H9 (cell line): Measurements from ENCODE around the gene SYNE3. TPM values are rescaled to one million over a fixed set of nuclear protein-coding genes. Genes with fewer than 3 reads are reported as not detected.

ENCODE experiments used
- DNase-seq: peaks from one replicate; pipeline ENCODE4 v3.0.0-alpha.2; 2017
- H2AFZ ChIP-seq: one replicate; pipeline ENCODE4 v1.6.1; 2013; ENCODE audit warnings: mild to moderate bottlenecking, low read length, control low read depth, moderate library complexity
- H2AK5ac ChIP-seq: 2 replicates; pipeline ENCODE4 v1.6.1; 2013; ENCODE audit warnings: low read length, control low read depth, mixed read lengths; ENCODE audit not compliant: insufficient read length
- H2BK120ac ChIP-seq: one replicate; pipeline ENCODE4 v1.6.1; 2013; ENCODE audit warnings: low read depth, mild to moderate bottlenecking, low read length, control low read depth, inconsistent platforms; ENCODE audit not compliant: poor library complexity, severe bottlenecking
- H2BK12ac ChIP-seq: 2 replicates; pipeline ENCODE4 v1.6.1; 2013; ENCODE audit warnings: low read length, control low read depth, mixed read lengths, low read depth; ENCODE audit not compliant: insufficient read length
- H2BK15ac ChIP-seq: 2 replicates; pipeline ENCODE4 v1.6.1; 2013; ENCODE audit warnings: low read depth, low read length, control low read depth
- H2BK20ac ChIP-seq: one replicate; pipeline ENCODE4 v1.6.1; 2013; ENCODE audit warnings: low read depth, mild to moderate bottlenecking, low read length, control low read depth, inconsistent platforms; ENCODE audit not compliant: poor library complexity, severe bottlenecking
- H2BK5ac ChIP-seq: 2 replicates; pipeline ENCODE4 v1.6.1; 2013; ENCODE audit warnings: low read length, control low read depth, mixed read lengths; ENCODE audit not compliant: insufficient read length
- H3K14ac ChIP-seq: 2 replicates; pipeline ENCODE4 v1.6.1; 2013; ENCODE audit warnings: low read length, control low read depth; ENCODE audit not compliant: insufficient read depth
- H3K18ac ChIP-seq: 2 replicates; pipeline ENCODE4 v1.6.1; 2013; ENCODE audit warnings: low read depth, mild to moderate bottlenecking, mixed read lengths, low read length, control low read depth; ENCODE audit not compliant: insufficient read length
- H3K23ac ChIP-seq: 2 replicates; pipeline ENCODE4 v1.6.1; 2013; ENCODE audit warnings: low read length, control low read depth, mixed read lengths, low read depth; ENCODE audit not compliant: insufficient read length
- H3K23me2 ChIP-seq: 2 replicates; pipeline ENCODE4 v1.6.1; 2013; ENCODE audit warnings: low read depth, mild to moderate bottlenecking, mixed read lengths, low read length, control low read depth; ENCODE audit not compliant: insufficient read length, poor library complexity, severe bottlenecking
- H3K27ac ChIP-seq: 2 replicates; pipeline ENCODE4 v1.5.1; 2013; ENCODE audit warnings: low read length, control low read depth, mixed read lengths, low read depth; ENCODE audit not compliant: insufficient read length
- H3K27me3 ChIP-seq: 2 replicates; pipeline ENCODE4 v1.6.1; 2013; ENCODE audit warnings: low read length, control low read depth, inconsistent platforms; ENCODE audit not compliant: insufficient read depth
- H3K4ac ChIP-seq: 2 replicates; pipeline ENCODE4 v1.6.1; 2013; ENCODE audit warnings: low read depth, mild to moderate bottlenecking, control low read depth, inconsistent platforms, low read length, moderate library complexity
- H3K4me1 ChIP-seq: 2 replicates; pipeline ENCODE4 v1.6.1; 2013; ENCODE audit warnings: low read length, control low read depth, inconsistent platforms; ENCODE audit not compliant: insufficient read depth
- H3K4me2 ChIP-seq: 2 replicates; pipeline ENCODE4 v1.6.1; 2013; ENCODE audit warnings: low read length, control low read depth, mixed read lengths; ENCODE audit not compliant: insufficient read length, insufficient read depth
- H3K56ac ChIP-seq: 2 replicates; pipeline ENCODE4 v1.6.1; 2013; ENCODE audit warnings: low read depth, mild to moderate bottlenecking, mixed read lengths, low read length, control low read depth; ENCODE audit not compliant: insufficient read length
- H3K79me1 ChIP-seq: 2 replicates; pipeline ENCODE4 v1.6.1; 2013; ENCODE audit warnings: low read depth, mild to moderate bottlenecking, moderate library complexity, low read length, control low read depth, inconsistent platforms; ENCODE audit not compliant: insufficient read depth, poor library complexity, severe bottlenecking
- H3K79me2 ChIP-seq: 2 replicates; pipeline ENCODE4 v1.6.1; 2013; ENCODE audit warnings: low read length, control low read depth, inconsistent platforms; ENCODE audit not compliant: insufficient read depth
- H3K9ac ChIP-seq: 2 replicates; pipeline ENCODE4 v1.6.1; 2013; ENCODE audit warnings: low read length, control low read depth, mixed read lengths; ENCODE audit not compliant: insufficient read length; ENCODE audit errors: extremely low read depth
- H3K9me3 ChIP-seq: one replicate; pipeline ENCODE4 v1.6.1; 2013; ENCODE audit warnings: low read depth, low read length, inconsistent platforms; ENCODE audit not compliant: control insufficient read depth
- H3T11ph ChIP-seq: one replicate; pipeline ENCODE4 v1.6.1; 2013; ENCODE audit warnings: mild to moderate bottlenecking, low read length, control low read depth, inconsistent platforms
- H4K20me1 ChIP-seq: one replicate; pipeline ENCODE4 v1.6.1; 2013; ENCODE audit not compliant: control insufficient read depth, insufficient read length, insufficient read depth
- H4K5ac ChIP-seq: 2 replicates; pipeline ENCODE4 v1.6.1; 2013; ENCODE audit warnings: low read depth, mild to moderate bottlenecking, mixed read lengths, low read length, control low read depth; ENCODE audit not compliant: insufficient read length
- H4K8ac ChIP-seq: replicated peaks from 2 replicates; pipeline ENCODE4 v1.6.1; 2013; ENCODE audit warnings: low read length, control low read depth, mixed read lengths, low read depth; ENCODE audit not compliant: insufficient read length
- H4K91ac ChIP-seq: 2 replicates; pipeline ENCODE4 v1.6.1; 2013; ENCODE audit warnings: low read depth, mild to moderate bottlenecking, moderate library complexity, mixed read lengths, low read length, control low read depth; ENCODE audit not compliant: insufficient read length
- H3K27ac Mint-ChIP-seq, 3 experiments: 2 replicates in 2 of 3; 3 replicates in 1 of 3; pipeline ENCODE4 v1.8.0; 2020 to 2021; ENCODE audit warnings: mixed read lengths in 3 of 3, mild to moderate bottlenecking in 1 of 3, moderate library complexity in 1 of 3
- H3K27me3 Mint-ChIP-seq: 2 replicates; pipeline ENCODE4 v1.8.0; 2021; ENCODE audit warnings: low read depth, mild to moderate bottlenecking, moderate library complexity, mixed read lengths
- H3K36me3 Mint-ChIP-seq, 3 experiments: 2 replicates in 2 of 3; 3 replicates in 1 of 3; pipeline ENCODE4 v1.8.0; 2020 to 2021; ENCODE audit warnings: low read depth in 3 of 3, mixed read lengths in 3 of 3; ENCODE audit not compliant: insufficient read depth in 1 of 3
- H3K4me1 Mint-ChIP-seq, 2 experiments: 2 replicates each; pipeline ENCODE4 v1.8.0; 2020; ENCODE audit warnings: mixed read lengths in 2 of 2
- H3K4me3 Mint-ChIP-seq, 2 experiments: 2 replicates in 1 of 2; 3 replicates in 1 of 2; pipeline ENCODE4 v1.8.0; 2020 to 2021; ENCODE audit warnings: mild to moderate bottlenecking in 2 of 2, mixed read lengths in 2 of 2, moderate library complexity in 1 of 2
- H3K9me3 Mint-ChIP-seq, 2 experiments: 2 replicates in 1 of 2; 3 replicates in 1 of 2; pipeline ENCODE4 v1.8.0; 2020; ENCODE audit warnings: mild to moderate bottlenecking in 2 of 2, mixed read lengths in 2 of 2, moderate library complexity in 1 of 2
- CTCF ChIP-seq: fragments of 200-600 bp; sonication (generic); conservative IDR thresholded peaks from 3 replicates; pipeline ENCODE4 v1.8.0; 2021; ENCODE audit warnings: antibody characterized with exemption, mild to moderate bottlenecking
- WGBS: extraction: QIAGEN DNeasy Blood & Tissue Kit; methylation state at CpG from one replicate; pipeline ENCODE4 v1.1.7; 2013; ENCODE audit warnings: missing lambda C conversion rate, low lambda C conversion rate, mixed read lengths; ENCODE audit not compliant: insufficient read length; ENCODE audit errors: extremely low coverage; 5-methylcytosine and 5-hydroxymethylcytosine counted together
- total RNA-seq: library from RNA; stranded (reverse); gene quantifications from 2 replicates; pipeline ENCODE4 v1.2.1, GENCODE V29; 2021

The SYNE3 gene
- total RNA-seq, 1 experiment from 2014 or later: 0.11 TPM

DNA sequence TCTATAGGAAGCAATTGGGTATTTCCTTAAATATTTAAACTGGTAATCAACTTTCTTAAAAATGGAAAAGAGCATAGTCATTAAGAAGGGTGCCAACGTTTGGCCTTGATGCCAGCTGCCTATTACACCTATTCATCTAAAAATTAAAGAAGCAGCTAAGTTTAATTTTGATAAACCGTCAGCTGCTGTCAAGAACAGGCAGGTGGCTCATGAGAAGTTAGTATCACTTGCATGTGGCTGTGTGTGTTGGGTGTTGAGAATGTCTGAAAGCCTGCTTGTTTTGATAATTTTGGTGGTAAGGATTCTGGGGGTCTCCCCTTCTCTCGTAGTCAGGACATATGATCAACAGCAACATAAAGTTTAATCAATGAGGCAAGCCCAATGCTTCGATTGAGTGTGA lies 24.9 kb upstream of the SYNE3 start:
- Mint-ChIP-seq H3K27ac (peak overlapping the region in 1 of 3 experiments; percentile 28; a peak in 1 of 7 replicates), H3K9me3 (no peaks in the 10 kb centered on the region), H3K36me3 (peaks cover 3 to 12% (median 11%) of the 10 kb centered on the region in 3 experiments; a peak in 5 of 7 replicates), H3K4me3 (no peak overlapping the region), H3K27me3 (no peaks in the 10 kb centered on the region), H3K4me1 (peaks cover 13 to 19% of the 10 kb centered on the region in 2 experiments)
- Histone ChIP-seq H3K4me2 (no peak overlapping the region), H3K18ac (no peak overlapping the region), H4K91ac (no peak overlapping the region), H3K14ac (no peak overlapping the region), H3K79me2 (peaks cover 30% of the 10 kb centered on the region), H3K56ac (no peak overlapping the region), H3T11ph (no peak overlapping the region), H3K9ac (no peak overlapping the region), H4K5ac (no peak overlapping the region), H4K20me1 (peaks cover 2% of the 10 kb centered on the region), H3K4me1 (0 out of 2 replicates have a peak, but pooled peaks cover 2% of the 10 kb centered on the region), H2AK5ac (no peak overlapping the region), H4K8ac (no peak overlapping the region), H3K79me1 (peaks cover 4% of the 10 kb centered on the region), H2BK12ac (no peak overlapping the region), H2BK5ac (no peak overlapping the region), H2AFZ (no peak overlapping the region), H3K9me3 (no peaks in the 10 kb centered on the region), H3K27ac (no peak overlapping the region), H3K27me3 (no peaks in the 10 kb centered on the region; the same call in 1 of the 2 replicates), H2BK20ac (no peak overlapping the region), H3K23me2 (no peaks in the 10 kb centered on the region), H2BK120ac (no peak overlapping the region), H2BK15ac (no peak overlapping the region), H3K4ac (no peak overlapping the region), H3K23ac (no peak overlapping the region)
- no CpG with 5 or more reads among the region's 4 CpGs for WGBS
- no peak for TF ChIP-seq CTCF
- no peak for DNase-seq
